ENCODE data around the gene SFRP5.
A peak's percentile ranks its signal among the peaks of the same experiment; 100 is the strongest.

The SFRP5 gene

GRCh38 chr10:97762816-97763215, 9.0 kb downstream of the SFRP5 start:
- Mint-ChIP-seq H3K4me1 (peaks cover 10% of the 10 kb centered on the region), H3K36me3 (peaks cover 38% of the 10 kb centered on the region), H3K4me3 (no peak overlapping the region), H3K9me3 (no peaks in the 10 kb centered on the region), H3K27me3 (no peaks in the 10 kb centered on the region), H3K27ac (no peak overlapping the region)
- ATAC-seq: no peak

GRCh38 chr10:97762056-97762455, 9.7 kb downstream of the SFRP5 start:
- H3K27me3 Mint-ChIP-seq: no peaks in the 10 kb centered on the region
- peaks cover 45% of the 10 kb centered on the region for H3K36me3 Mint-ChIP-seq
- no peak overlapping the region for H3K27ac Mint-ChIP-seq
- peaks cover 10% of the 10 kb centered on the region for H3K4me1 Mint-ChIP-seq
- H3K9me3 Mint-ChIP-seq: no peaks in the 10 kb centered on the region
- ATAC-seq: no peak
- no peak overlapping the region for H3K4me3 Mint-ChIP-seq

DNA sequence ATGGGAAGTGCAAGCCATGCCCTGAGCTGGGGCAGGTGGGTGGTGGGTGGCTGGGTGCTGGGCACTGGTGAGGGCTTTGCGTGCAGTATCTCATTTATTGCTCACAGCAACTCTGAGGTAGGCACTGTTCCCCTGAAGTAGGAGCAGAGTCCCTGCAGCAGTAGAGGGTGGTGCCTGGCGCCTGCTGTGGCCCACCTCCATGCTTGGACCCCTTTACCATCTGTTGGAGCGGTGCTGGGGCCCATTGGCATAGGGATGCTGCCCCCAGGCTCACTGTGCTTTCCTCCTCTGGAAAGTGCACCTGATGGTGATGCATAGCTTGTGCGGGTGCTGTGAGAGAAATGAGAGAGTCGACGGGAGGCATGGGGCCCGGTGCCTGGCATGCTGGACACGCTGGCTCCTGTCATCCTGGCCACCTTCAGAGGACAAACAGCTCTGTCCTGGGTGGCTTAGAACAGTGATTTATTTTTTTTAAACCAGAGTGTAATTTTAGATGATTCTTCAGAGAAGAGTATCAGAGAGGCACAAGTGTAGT, 10.4 kb downstream of the SFRP5 start:
- Mint-ChIP-seq H3K4me1 (peaks cover 10% of the 10 kb centered on the region), H3K27ac (no peak overlapping the region), H3K27me3 (no peaks in the 10 kb centered on the region), H3K36me3 (peaks cover 52% of the 10 kb centered on the region), H3K9me3 (no peaks in the 10 kb centered on the region), H3K4me3 (no peak overlapping the region)
- no peak for ATAC-seq

DNA sequence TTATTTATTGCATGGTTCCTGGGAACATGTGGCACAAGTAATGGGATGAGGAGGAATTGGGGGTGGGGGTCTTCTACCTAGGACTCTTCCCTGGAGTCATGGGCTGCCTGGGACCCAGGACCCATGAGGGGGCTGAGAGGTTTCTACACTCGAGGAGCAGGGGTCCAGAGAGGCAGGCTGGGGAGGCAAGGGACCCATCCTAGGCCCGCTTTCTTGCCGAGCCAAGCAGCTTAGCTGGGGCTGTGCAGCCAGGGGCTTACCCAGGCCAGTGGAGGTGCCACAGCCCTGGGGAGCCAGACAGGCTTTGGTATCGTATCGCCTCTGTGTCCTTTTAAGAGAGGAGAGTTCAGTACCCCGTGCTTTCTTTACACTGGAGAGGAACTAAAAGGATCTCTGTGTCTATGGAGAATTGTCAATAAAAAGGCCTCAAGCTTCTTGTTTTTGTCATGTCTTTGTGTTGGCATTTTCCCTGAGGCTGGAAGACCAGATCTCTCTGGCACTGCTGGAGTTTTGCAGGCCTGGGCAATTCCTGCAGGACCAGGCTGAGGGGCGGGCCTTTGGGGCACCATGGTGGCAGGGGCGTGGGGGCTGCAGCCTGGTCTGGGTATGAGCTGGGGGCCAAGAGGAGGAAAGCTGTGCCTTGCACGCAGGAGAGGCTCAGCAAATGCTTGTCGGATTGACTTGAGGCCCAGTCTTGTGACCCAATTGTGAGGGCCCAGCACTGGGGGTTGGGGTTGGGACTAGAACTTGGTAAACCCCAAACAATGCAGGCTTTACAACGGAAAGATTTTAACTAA, 11.1 kb downstream of the SFRP5 start:
- no peaks in the 10 kb centered on the region for H3K9me3 Mint-ChIP-seq
- H3K27ac Mint-ChIP-seq: no peak overlapping the region
- peaks cover 10% of the 10 kb centered on the region for H3K4me1 Mint-ChIP-seq
- no peak overlapping the region for H3K4me3 Mint-ChIP-seq
- H3K36me3 Mint-ChIP-seq: peaks cover 55% of the 10 kb centered on the region
- ATAC-seq: no peak
- H3K27me3 Mint-ChIP-seq: no peaks in the 10 kb centered on the region

GRCh38 chr10:97759946-97760345, 11.9 kb downstream of the SFRP5 start:
- Mint-ChIP-seq H3K27ac (no peak overlapping the region), H3K27me3 (no peaks in the 10 kb centered on the region), H3K36me3 (peaks cover 62% of the 10 kb centered on the region), H3K9me3 (no peaks in the 10 kb centered on the region), H3K4me1 (peaks cover 10% of the 10 kb centered on the region), H3K4me3 (no peak overlapping the region)
- no peak for ATAC-seq

- peaks cover 4% of the 10 kb centered on the region for H3K4me1 Mint-ChIP-seq
- peaks cover 64% of the 10 kb centered on the region for H3K36me3 Mint-ChIP-seq
- no peaks in the 10 kb centered on the region for H3K27me3 Mint-ChIP-seq
- H3K4me3 Mint-ChIP-seq: no peak overlapping the region
- H3K27ac Mint-ChIP-seq: no peak overlapping the region
- no peaks in the 10 kb centered on the region for H3K9me3 Mint-ChIP-seq
- ATAC-seq: peak; percentile 64
Measured at GRCh38 chr10:97759158-97759887, 12.5 kb downstream of the SFRP5 start.

DNA sequence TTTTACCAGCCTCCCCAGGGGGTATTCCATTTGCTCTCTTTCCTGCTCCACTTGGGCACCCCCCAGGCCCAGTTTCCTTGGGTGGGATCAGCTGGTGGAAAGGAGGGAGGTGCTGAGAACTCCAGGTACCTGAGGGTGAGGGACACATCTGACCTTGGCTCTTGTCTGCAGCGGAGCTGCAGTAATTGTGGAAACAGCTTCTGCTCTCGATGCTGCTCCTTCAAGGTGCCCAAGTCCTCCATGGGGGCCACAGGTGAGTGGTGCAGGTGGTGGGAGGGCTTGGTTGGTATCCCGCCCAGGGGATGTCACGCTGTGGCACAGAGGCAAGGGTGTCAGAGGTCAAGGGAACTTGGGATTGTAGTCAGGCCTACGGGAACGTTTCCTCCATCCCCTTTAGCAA, 14.3 kb downstream of the SFRP5 start:
- Mint-ChIP-seq H3K36me3 (peaks cover 77% of the 10 kb centered on the region), H3K27me3 (no peaks in the 10 kb centered on the region), H3K27ac (no peak overlapping the region), H3K4me1 (no peaks in the 10 kb centered on the region), H3K9me3 (no peaks in the 10 kb centered on the region), H3K4me3 (no peak overlapping the region)
- ATAC-seq: no peak

DNA sequence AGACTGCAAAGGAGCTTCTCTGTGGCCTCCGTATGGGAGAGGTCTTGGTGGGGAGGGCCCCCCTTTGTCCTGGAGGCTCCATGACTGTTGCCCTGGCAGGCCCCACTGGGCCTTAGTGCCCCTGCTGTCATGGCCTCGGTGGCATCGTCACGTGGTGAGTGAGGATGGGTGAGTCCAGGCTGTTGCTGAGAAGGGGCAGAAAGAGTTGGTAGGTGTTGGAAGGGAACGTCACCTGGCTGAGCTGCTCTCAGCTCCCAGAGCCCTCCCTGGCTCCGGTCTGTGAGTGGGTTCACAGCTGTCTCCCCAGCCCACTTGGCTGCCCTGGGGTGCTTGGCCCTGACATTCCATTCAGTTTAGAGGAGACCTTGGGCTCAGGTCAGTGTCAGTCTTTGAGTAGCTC, 16.1 kb downstream of the SFRP5 start:
- Mint-ChIP-seq H3K4me3 (no peak overlapping the region), H3K27ac (no peak overlapping the region), H3K36me3 (peaks cover 77% of the 10 kb centered on the region), H3K4me1 (no peaks in the 10 kb centered on the region), H3K27me3 (no peaks in the 10 kb centered on the region), H3K9me3 (no peaks in the 10 kb centered on the region)
- ATAC-seq: no peak

DNA sequence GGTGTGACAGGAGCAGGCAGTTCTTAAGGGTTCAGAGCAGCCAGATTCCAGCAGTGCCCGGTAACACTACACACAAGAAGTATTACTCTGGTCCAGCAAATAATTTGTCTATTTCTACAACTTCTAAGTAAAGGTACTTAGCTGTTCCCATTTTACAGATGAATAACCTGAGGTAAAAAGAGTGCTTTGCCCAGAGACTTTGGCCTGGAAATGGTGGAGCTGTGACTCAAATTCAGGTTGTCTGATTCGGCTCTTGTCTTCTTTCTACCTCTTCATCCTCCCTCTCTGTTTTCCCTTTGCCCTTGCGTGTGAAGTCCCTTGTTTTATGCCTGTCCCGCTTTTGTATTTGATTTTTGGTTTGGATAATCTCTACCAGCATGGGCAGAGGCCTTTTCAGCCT, 17.1 kb downstream of the SFRP5 start:
- H3K4me3 Mint-ChIP-seq: no peak overlapping the region
- H3K9me3 Mint-ChIP-seq: no peaks in the 10 kb centered on the region
- ATAC-seq: no peak
- H3K36me3 Mint-ChIP-seq: peaks cover 71% of the 10 kb centered on the region
- no peaks in the 10 kb centered on the region for H3K4me1 Mint-ChIP-seq
- no peak overlapping the region for H3K27ac Mint-ChIP-seq
- H3K27me3 Mint-ChIP-seq: no peaks in the 10 kb centered on the region

- Mint-ChIP-seq H3K27me3 (no peaks in the 10 kb centered on the region), H3K9me3 (no peaks in the 10 kb centered on the region), H3K4me1 (no peaks in the 10 kb centered on the region), H3K27ac (no peak overlapping the region), H3K4me3 (no peak overlapping the region), H3K36me3 (peaks cover 75% of the 10 kb centered on the region)
- no peak for ATAC-seq
Measured at GRCh38 chr10:97752956-97753355, 18.8 kb downstream of the SFRP5 start.

- no peaks in the 10 kb centered on the region for H3K9me3 Mint-ChIP-seq
- peaks cover 4% of the 10 kb centered on the region for H3K4me1 Mint-ChIP-seq
- ATAC-seq: no peak
- H3K27ac Mint-ChIP-seq: no peak overlapping the region
- H3K36me3 Mint-ChIP-seq: peaks cover 77% of the 10 kb centered on the region
- no peaks in the 10 kb centered on the region for H3K27me3 Mint-ChIP-seq
- no peak overlapping the region for H3K4me3 Mint-ChIP-seq
Measured at GRCh38 chr10:97748116-97748515, 23.7 kb downstream of the SFRP5 start.

GRCh38 chr10:97747573-97747972, 24.2 kb downstream of the SFRP5 start:
- Mint-ChIP-seq H3K9me3 (no peaks in the 10 kb centered on the region), H3K27me3 (no peaks in the 10 kb centered on the region), H3K36me3 (peaks cover 78% of the 10 kb centered on the region), H3K4me1 (peaks cover 4% of the 10 kb centered on the region), H3K27ac (no peak overlapping the region), H3K4me3 (no peak overlapping the region)
- no peak for ATAC-seq

- no peaks in the 10 kb centered on the region for H3K27me3 Mint-ChIP-seq
- no peak overlapping the region for H3K4me3 Mint-ChIP-seq
- peaks cover 27% of the 10 kb centered on the region for H3K4me1 Mint-ChIP-seq
- peaks cover 79% of the 10 kb centered on the region for H3K36me3 Mint-ChIP-seq
- ATAC-seq: no peak
- H3K27ac Mint-ChIP-seq: no peak overlapping the region
- H3K9me3 Mint-ChIP-seq: no peaks in the 10 kb centered on the region
Measured at GRCh38 chr10:97744405-97745035, 27.3 kb downstream of the SFRP5 start.

DNA sequence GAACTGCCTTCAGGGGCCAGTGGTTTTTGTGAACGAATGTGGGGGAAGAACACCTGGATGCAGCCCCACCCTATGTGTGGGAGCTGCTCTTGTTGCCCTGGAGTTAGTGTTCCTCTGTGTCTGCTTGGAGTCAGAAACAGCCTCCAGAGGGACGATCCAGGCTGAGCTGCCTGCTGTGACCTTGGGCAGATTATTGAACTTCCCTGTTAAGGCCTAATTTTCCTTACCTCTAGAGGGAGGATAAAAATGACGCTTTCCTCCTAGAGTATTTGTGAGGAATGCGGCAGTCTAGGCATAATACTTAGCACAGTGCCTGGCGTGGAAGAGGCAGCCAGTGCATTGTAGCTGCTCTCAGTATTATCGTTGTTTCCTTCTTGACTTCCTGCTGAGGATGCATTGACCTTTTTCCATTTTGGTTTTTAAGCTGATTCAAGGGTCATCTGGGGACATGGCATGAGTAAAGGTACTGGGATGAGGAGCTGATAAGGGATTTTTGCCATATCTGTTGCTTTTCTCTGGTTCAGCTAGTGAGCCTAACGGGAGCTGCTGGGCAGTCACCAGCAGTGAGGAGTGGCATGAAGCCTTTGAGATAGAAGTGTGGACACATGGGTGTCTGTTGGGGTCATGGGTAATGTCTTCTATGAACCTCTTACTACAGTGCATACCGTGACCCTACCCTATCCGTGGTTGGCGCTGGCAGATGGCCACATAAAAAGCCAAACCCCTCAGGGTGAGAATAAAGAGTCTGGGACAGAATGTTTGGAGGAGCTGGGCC, 28.4 kb downstream of the SFRP5 start:
- no peaks in the 10 kb centered on the region for H3K27me3 Mint-ChIP-seq
- H3K9me3 Mint-ChIP-seq: no peaks in the 10 kb centered on the region
- H3K27ac Mint-ChIP-seq: no peak overlapping the region
- H3K4me1 Mint-ChIP-seq: peaks cover 33% of the 10 kb centered on the region
- no peak overlapping the region for H3K4me3 Mint-ChIP-seq
- ATAC-seq: no peak
- peaks cover 77% of the 10 kb centered on the region for H3K36me3 Mint-ChIP-seq

- peaks cover 52% of the 10 kb centered on the region for H3K4me1 Mint-ChIP-seq
- H3K27me3 Mint-ChIP-seq: no peaks in the 10 kb centered on the region
- H3K9me3 Mint-ChIP-seq: peaks cover 2% of the 10 kb centered on the region
- H3K36me3 Mint-ChIP-seq: peaks cover 51% of the 10 kb centered on the region
- H3K4me3 Mint-ChIP-seq: no peak overlapping the region
- H3K27ac Mint-ChIP-seq: no peak overlapping the region
- no peak for ATAC-seq
Measured at GRCh38 chr10:97740613-97741012, 31.2 kb downstream of the SFRP5 start.

Measured in stimulated activated memory B cell treated with anti-CD40 and anti-IgM and Interleukin-4, amounts not matched to agents 10 μg/mL and 1 μg/mL and 100 μg/mL, for 72 hours (primary cell).